ENCODE measurements around the gene KIF26A. TPM values are rescaled to one million over a fixed set of nuclear protein-coding genes. Genes with fewer than 3 reads are reported as not detected.

KIF26A gene
- total RNA-seq, 4 donors from 2014 or later, result 4.6 to 7.2 (median 5.6) TPM

- Histone ChIP-seq H3K27ac (replicated peaks in 1 of 4) (no peak overlapping the region), H3K9me3 (no peaks in the 10 kb centered on the region), H3K4me3 (no peak overlapping the region), H3K27me3 (peaks cover 0 to 44% (median 0%) of the 10 kb centered on the region in 4 donors), H3K36me3 (peaks cover 0 to 32% (median 0%) of the 10 kb centered on the region in 4 donors), H3K4me1 (peaks cover 0 to 12% (median under 1%) of the 10 kb centered on the region in 4 donors)
- whole genome bisulfite sequencing, result 93% methylated on average over 28 of the region's 42 CpGs
- no peak for DNase-seq (ENCODE audit: extremely low spot score)
- intact Hi-C loops (cut with DNase I), result no loop called here
- TF ChIP-seq POLR2A (IDR thresholded peaks at IDR 0.05; ENCODE audit: low read depth) (no peak), EP300 (IDR thresholded peaks at IDR 0.05) (no peak), CTCF (IDR thresholded peaks at IDR 0.05) (no peak), POLR2AphosphoS5 (IDR thresholded peaks at IDR 0.05) (no peak)
Measured at GRCh38 chr14:104179564-104180129, 41.3 kb downstream of the KIF26A start.

- peaks cover 0 to 50% (median 0%) of the 10 kb centered on the region in 4 donors for H3K27me3 ChIP-seq
- 76% methylated on average over 13 of the region's 26 CpGs for WGBS
- no peaks in the 10 kb centered on the region for H3K9me3 ChIP-seq
- peaks cover 0 to 15% (median 2%) of the 10 kb centered on the region in 4 donors for H3K4me1 ChIP-seq
- no peak for DNase-seq (ENCODE audit: extremely low spot score)
- intact Hi-C loops (cut with DNase I), result no loop called here
- H3K4me3 ChIP-seq, result no peak overlapping the region
- H3K36me3 ChIP-seq, result peaks cover 0 to 22% (median 0%) of the 10 kb centered on the region in 4 donors
- H3K27ac ChIP-seq (replicated peaks in 1 of 4), result no peak overlapping the region
- TF ChIP-seq EP300 (IDR thresholded peaks at IDR 0.05) (no peak), POLR2AphosphoS5 (IDR thresholded peaks at IDR 0.05) (no peak), POLR2A (IDR thresholded peaks at IDR 0.05; ENCODE audit: low read depth) (no peak), CTCF (IDR thresholded peaks at IDR 0.05) (no peak)
Measured at GRCh38 chr14:104180561-104181165, 42.3 kb downstream of the KIF26A start.

- WGBS, result 84% methylated on average over 15 of the region's 27 CpGs
Measured at GRCh38 chr14:104181761-104182530, 43.6 kb downstream of the KIF26A start.

GRCh38 chr14:104182857-104183425 lies 44.6 kb downstream of the KIF26A start:
- no peak overlapping the region for H3K4me3 ChIP-seq
- H3K36me3 ChIP-seq, result peaks cover 0 to 2% (median 0%) of the 10 kb centered on the region in 4 donors
- H3K27ac ChIP-seq (replicated peaks in 1 of 4), result no peak overlapping the region
- TF ChIP-seq POLR2A (IDR thresholded peaks at IDR 0.05; ENCODE audit: low read depth), result no peak
- TF ChIP-seq POLR2AphosphoS5 (IDR thresholded peaks at IDR 0.05), result no peak
- TF ChIP-seq EP300 (IDR thresholded peaks at IDR 0.05), result no peak
- no peak for TF ChIP-seq CTCF (IDR thresholded peaks at IDR 0.05)
- H3K27me3 ChIP-seq, result peaks cover 0 to 66% (median 0%) of the 10 kb centered on the region in 4 donors
- H3K9me3 ChIP-seq, result no peaks in the 10 kb centered on the region
- intact Hi-C loops (cut with DNase I), result no loop called here
- peaks cover 0 to 18% (median 2%) of the 10 kb centered on the region in 4 donors for H3K4me1 ChIP-seq
- no peak for DNase-seq (ENCODE audit: extremely low spot score)
- WGBS, result 92% methylated on average over 9 of the region's 16 CpGs

More at GRCh38 chr14:104181761-104182530, 43.6 kb downstream of the KIF26A start:
- Histone ChIP-seq H3K36me3 (peaks cover 0 to 10% (median 0%) of the 10 kb centered on the region in 4 donors), H3K27me3 (peaks cover 0 to 58% (median 0%) of the 10 kb centered on the region in 4 donors), H3K27ac (replicated peaks in 1 of 4) (no peak overlapping the region), H3K4me3 (no peak overlapping the region), H3K9me3 (no peaks in the 10 kb centered on the region), H3K4me1 (peaks cover 0 to 15% (median 2%) of the 10 kb centered on the region in 4 donors)
- intact Hi-C loops (cut with DNase I), result no loop called here
- TF ChIP-seq POLR2AphosphoS5 (IDR thresholded peaks at IDR 0.05) (no peak), CTCF (IDR thresholded peaks at IDR 0.05) (no peak), POLR2A (IDR thresholded peaks at IDR 0.05; ENCODE audit: low read depth) (no peak), EP300 (IDR thresholded peaks at IDR 0.05) (no peak)
- DNase-seq (ENCODE audit: extremely low spot score), result no peak

Data from esophagus muscularis mucosa (tissue), 4 donors.